Uterus (tissue), 4 donors: ENCODE results near the gene KCND1. TPM values are rescaled to one million over a fixed set of nuclear protein-coding genes. Genes with fewer than 3 reads are reported as not detected.

Source experiments
- DNase-seq, 2 donors: peaks; one replicate each; pipeline ENCODE4 v3.0.0-alpha.2; 2019 to 2020
- H3K27ac ChIP-seq, 2 donors: fragments of 200-600 bp; sonication (generic); 1 replicate in 1 of 2; 2 replicates in 1 of 2; pipeline ENCODE4 v1.5.1; 2016 to 2018
- H3K27me3 ChIP-seq, 2 donors: fragments of 200-600 bp; sonication (generic); one replicate each; pipeline ENCODE4 v1.5.1; 2018 to 2019; ENCODE audit warnings: control low read depth in 1 of 2
- H3K36me3 ChIP-seq, 2 donors: fragments of 200-600 bp; sonication (generic); one replicate each; pipeline ENCODE4 v1.5.1; 2019; ENCODE audit warnings: control low read depth in 1 of 2
- H3K4me1 ChIP-seq, 2 donors: fragments of 200-600 bp; sonication (generic); one replicate each; pipeline ENCODE4 v1.5.1; 2018 to 2019; ENCODE audit warnings: control low read depth in 1 of 2
- H3K4me3 ChIP-seq, 2 donors: fragments of 200-600 bp; sonication (generic); 1 replicate in 1 of 2; 2 replicates in 1 of 2; pipeline ENCODE4 v1.5.1; 2018 to 2019; ENCODE audit warnings: mild to moderate bottlenecking in 1 of 2
- H3K9me3 ChIP-seq, 2 donors: fragments of 200-600 bp; sonication (generic); one replicate each; pipeline ENCODE4 v1.5.1; 2019; ENCODE audit warnings: control low read depth in 1 of 2
- POLR2A ChIP-seq, 2 donors: fragments of 450-650 bp; IDR thresholded peaks; one replicate each; pipeline ENCODE4 v1.6.1; 2016; ENCODE audit warnings: antibody characterized with exemption in 2 of 2, mild to moderate bottlenecking in 1 of 2, moderate library complexity in 1 of 2
- intact Hi-C: fragments of 100-400 bp; cut with DNase I; formaldehyde crosslinking; loops from one replicate; pipeline ENCODE4 v1.15.1; 2023; ENCODE audit warnings: low total_unique reads
- total RNA-seq, 4 donors: library from RNA; depleted of rRNA in 3 of 4; stranded (reverse); fragments of >200 nt in 3 of 4; gene quantifications; one replicate each; pipeline versions ENCODE4 v1.1.0 to v1.2.4, GENCODE V29; 2014 to 2023
- TF ChIP-seq, protein P1 (sequence below), 4 experiments: fragments of 200-600 bp in 2 of 4; fragments of 450-650 bp in 2 of 4; sonication (generic) in 2 of 4; IDR thresholded peaks; one replicate each; pipeline ENCODE4 v1.5.1; 2016 to 2019; ENCODE audit warnings: antibody characterized with exemption in 4 of 4, mild to moderate bottlenecking in 2 of 4, moderate library complexity in 1 of 4
- donor health status: DM: yes; HTN: yes; CAD: no.

The KCND1 gene
- total RNA-seq, 4 donors from 2014 or later = 0.29 to 4.6 (median 3.2) TPM; not detected in 1

GRCh38 chrX:48923771-48924170 is 47.9 kb downstream of the KCND1 start:
- no peaks in the 10 kb centered on the region for H3K9me3 ChIP-seq
- no peak for TF ChIP-seq POLR2A (IDR thresholded peaks at IDR 0.05)
- TF ChIP-seq, protein P1, sequence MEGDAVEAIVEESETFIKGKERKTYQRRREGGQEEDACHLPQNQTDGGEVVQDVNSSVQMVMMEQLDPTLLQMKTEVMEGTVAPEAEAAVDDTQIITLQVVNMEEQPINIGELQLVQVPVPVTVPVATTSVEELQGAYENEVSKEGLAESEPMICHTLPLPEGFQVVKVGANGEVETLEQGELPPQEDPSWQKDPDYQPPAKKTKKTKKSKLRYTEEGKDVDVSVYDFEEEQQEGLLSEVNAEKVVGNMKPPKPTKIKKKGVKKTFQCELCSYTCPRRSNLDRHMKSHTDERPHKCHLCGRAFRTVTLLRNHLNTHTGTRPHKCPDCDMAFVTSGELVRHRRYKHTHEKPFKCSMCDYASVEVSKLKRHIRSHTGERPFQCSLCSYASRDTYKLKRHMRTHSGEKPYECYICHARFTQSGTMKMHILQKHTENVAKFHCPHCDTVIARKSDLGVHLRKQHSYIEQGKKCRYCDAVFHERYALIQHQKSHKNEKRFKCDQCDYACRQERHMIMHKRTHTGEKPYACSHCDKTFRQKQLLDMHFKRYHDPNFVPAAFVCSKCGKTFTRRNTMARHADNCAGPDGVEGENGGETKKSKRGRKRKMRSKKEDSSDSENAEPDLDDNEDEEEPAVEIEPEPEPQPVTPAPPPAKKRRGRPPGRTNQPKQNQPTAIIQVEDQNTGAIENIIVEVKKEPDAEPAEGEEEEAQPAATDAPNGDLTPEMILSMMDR (IDR thresholded peaks at IDR 0.05) = no peak
- no peaks in the 10 kb centered on the region for H3K36me3 ChIP-seq
- no peak overlapping the region for H3K27ac ChIP-seq
- no peaks in the 10 kb centered on the region for H3K4me1 ChIP-seq
- no peak for DNase-seq
- intact Hi-C loops = no loop called here
- H3K27me3 ChIP-seq = no peaks in the 10 kb centered on the region
- no peak overlapping the region for H3K4me3 ChIP-seq

- TF ChIP-seq POLR2A (IDR thresholded peaks at IDR 0.05) = no peak
- TF ChIP-seq, protein P1 (IDR thresholded peaks at IDR 0.05) = no peak
- no peak for DNase-seq
- Histone ChIP-seq H3K27ac (no peak overlapping the region), H3K36me3 (no peaks in the 10 kb centered on the region), H3K27me3 (no peaks in the 10 kb centered on the region), H3K9me3 (no peaks in the 10 kb centered on the region), H3K4me1 (no peaks in the 10 kb centered on the region), H3K4me3 (no peak overlapping the region)
- intact Hi-C loops = no loop called here
Measured at GRCh38 chrX:48920718-48921104, 50.9 kb downstream of the KCND1 start.

DNA sequence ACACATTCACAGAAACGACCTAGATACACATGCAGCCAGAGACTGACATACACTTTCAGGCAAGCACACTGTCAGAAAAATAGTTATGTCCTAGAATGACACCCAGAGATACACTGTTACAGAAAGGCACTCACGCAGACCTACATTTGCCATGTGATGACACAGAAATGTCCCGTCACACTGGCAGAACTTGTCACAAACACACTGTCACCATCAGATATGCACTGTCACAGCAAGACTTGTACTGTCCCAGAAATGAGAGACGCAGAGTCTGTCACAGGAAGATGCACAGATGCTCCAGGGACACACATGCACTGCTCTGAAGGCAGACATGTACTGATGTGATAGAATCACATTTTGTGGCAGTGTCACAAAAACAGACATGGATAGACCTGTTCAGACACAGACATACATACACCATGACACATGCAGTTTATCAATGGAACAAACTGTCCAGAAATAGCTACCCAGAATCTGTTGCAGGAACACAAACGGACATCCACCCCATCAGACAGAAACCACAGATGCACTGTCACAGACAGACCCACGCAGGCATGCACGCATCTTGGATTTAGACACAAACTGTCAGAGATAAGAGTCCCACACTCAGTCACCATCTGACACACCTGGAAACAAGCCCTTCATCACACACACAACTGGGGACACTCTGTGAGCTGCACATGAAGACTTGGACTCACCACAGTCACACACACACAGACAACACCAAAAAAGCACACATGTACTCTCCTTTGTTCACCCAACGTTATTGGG is 51.5 kb downstream of the KCND1 start:
- TF ChIP-seq POLR2A (IDR thresholded peaks at IDR 0.05) = no peak
- TF ChIP-seq, protein P1 (IDR thresholded peaks at IDR 0.05) = no peak
- intact Hi-C loops = no loop called here
- Histone ChIP-seq H3K36me3 (no peaks in the 10 kb centered on the region), H3K27ac (peak overlapping the region in 1 of 2 donors; percentile 88), H3K4me3 (no peak overlapping the region), H3K9me3 (no peaks in the 10 kb centered on the region), H3K27me3 (no peaks in the 10 kb centered on the region), H3K4me1 (no peaks in the 10 kb centered on the region)
- no peak for DNase-seq

DNA sequence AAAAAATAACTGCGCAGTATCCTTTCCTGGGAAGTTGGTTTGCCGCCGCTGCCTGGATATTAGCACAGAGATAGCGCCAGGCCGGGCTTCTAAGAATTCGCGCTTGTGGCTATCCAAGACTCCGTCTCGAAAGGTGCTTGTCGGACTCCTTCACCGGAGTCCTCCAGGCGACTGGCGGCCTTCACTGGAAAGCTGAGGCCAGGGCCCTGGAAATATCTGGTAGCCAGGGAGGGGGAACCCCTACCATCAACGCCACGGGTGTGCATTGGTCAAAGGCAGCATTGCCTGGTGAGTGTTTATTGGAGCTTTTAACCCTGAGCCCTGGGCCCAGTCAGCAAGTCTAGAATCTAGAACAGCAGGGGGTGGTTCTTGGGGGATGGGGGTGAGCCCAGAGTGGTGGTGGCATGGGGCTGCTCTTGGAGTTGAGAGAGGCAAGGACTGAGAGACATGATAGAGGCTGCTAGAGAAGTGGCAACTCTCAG is 52.2 kb downstream of the KCND1 start:
- no peak for DNase-seq
- no peaks in the 10 kb centered on the region for H3K27me3 ChIP-seq
- H3K4me3 ChIP-seq = peak overlapping the region; percentile 59 to 68
- TF ChIP-seq POLR2A (IDR thresholded peaks at IDR 0.05) = no peak
- TF ChIP-seq, protein P1 (IDR thresholded peaks at IDR 0.05) = no peak
- H3K9me3 ChIP-seq = no peaks in the 10 kb centered on the region
- no peaks in the 10 kb centered on the region for H3K4me1 ChIP-seq
- peak overlapping the region; percentile 77 to 88 for H3K27ac ChIP-seq
- intact Hi-C loops = no loop called here
- H3K36me3 ChIP-seq = no peaks in the 10 kb centered on the region

- TF ChIP-seq, protein P1 (IDR thresholded peaks at IDR 0.05) = peak in 1 of 4 experiments; percentile 5
- TF ChIP-seq POLR2A (IDR thresholded peaks at IDR 0.05) = peak; percentile 88 to 94
- no peaks in the 10 kb centered on the region for H3K36me3 ChIP-seq
- no peaks in the 10 kb centered on the region for H3K9me3 ChIP-seq
- DNase-seq = peak; percentile 83 to 91
- no peaks in the 10 kb centered on the region for H3K4me1 ChIP-seq
- H3K4me3 ChIP-seq = peak within 1 kb of the TSS; percentile 59 to 68
- intact Hi-C loops = no loop called here
- no peaks in the 10 kb centered on the region for H3K27me3 ChIP-seq
- peak within 1 kb of the TSS; percentile 77 to 88 for H3K27ac ChIP-seq
Measured at GRCh38 chrX:48918643-48919340, 52.9 kb downstream of the KCND1 start, which contains the start of gene PIM2. Gene PIM2 (minus strand): TSS chrX:48919024. CDS start chrX:48918834, 190 bp downstream.
